Type B pancreatic cell (in vitro differentiated cells): ENCODE measurements around the gene ITGA8. TPM values are rescaled to one million over a fixed set of nuclear protein-coding genes. Genes with fewer than 3 reads are reported as not detected.

Experiments
- DNase-seq: peaks from one replicate; pipeline ENCODE4 v3.0.0; 2021; ENCODE audit warnings: mixed read lengths; ENCODE audit not compliant: unreplicated experiment; ENCODE audit errors: extremely low spot score
- H3K27ac Mint-ChIP-seq: 2 replicates; pipeline ENCODE4 v1.8.0; 2021; ENCODE audit warnings: mild to moderate bottlenecking, mixed read lengths
- H3K27me3 Mint-ChIP-seq: 2 replicates; pipeline ENCODE4 v1.8.0; 2021; ENCODE audit warnings: mixed read lengths
- H3K36me3 Mint-ChIP-seq: 2 replicates; pipeline ENCODE4 v1.8.0; 2021; ENCODE audit warnings: mixed read lengths
- H3K4me1 Mint-ChIP-seq: one replicate; pipeline ENCODE4 v1.8.0; 2021; ENCODE audit warnings: mixed read lengths; ENCODE audit not compliant: unreplicated experiment
- H3K4me3 Mint-ChIP-seq: 2 replicates; pipeline ENCODE4 v1.8.0; 2021; ENCODE audit warnings: mild to moderate bottlenecking, mixed read lengths
- H3K9me3 Mint-ChIP-seq: 2 replicates; pipeline ENCODE4 v1.8.0; 2021; ENCODE audit warnings: mixed read lengths
- total RNA-seq: library from RNA; stranded (reverse); gene quantifications from 2 replicates; pipeline ENCODE4 v1.2.1, GENCODE V29; 2021; ENCODE audit warnings: low replicate concordance
- TF ChIP-seq, protein P1 (sequence below): fragments of 200-600 bp; sonication (generic); conservative IDR thresholded peaks from 2 replicates; pipeline ENCODE4 v1.5.0; 2021; ENCODE audit warnings: antibody characterized with exemption, mild to moderate bottlenecking

Gene ITGA8
- total RNA-seq, 1 donor from 2014 or later: 10.1 TPM

DNA sequence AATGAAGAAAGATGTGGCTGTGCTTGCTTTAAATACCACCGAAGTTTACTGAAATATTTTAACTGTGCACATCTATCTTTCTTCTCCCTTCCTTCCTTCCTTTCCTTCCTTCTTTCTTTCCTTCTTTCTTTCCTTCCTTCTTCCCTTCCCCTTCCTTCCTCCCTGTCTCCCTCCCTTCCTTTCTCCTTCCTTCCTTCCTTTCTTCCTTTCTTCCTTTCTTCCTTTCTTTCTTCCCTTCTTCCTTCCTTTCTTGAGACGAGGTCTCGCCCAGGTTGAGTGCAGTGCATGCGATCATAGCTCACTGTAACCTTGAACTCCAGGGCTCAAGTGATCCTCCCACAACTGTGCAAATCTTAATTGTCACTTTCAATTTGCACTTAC is 190.9 kb downstream of the ITGA8 start:
- DNase-seq: no peak
- Mint-ChIP-seq H3K4me3 (no peak overlapping the region), H3K27ac (no peak overlapping the region)

GRCh38 chr10:15526754-15527153 is 193.0 kb downstream of the ITGA8 start:
- Mint-ChIP-seq H3K9me3 (peaks cover 4% of the 10 kb centered on the region), H3K27ac (no peak overlapping the region), H3K4me1 (peaks cover 3% of the 10 kb centered on the region), H3K36me3 (no peaks in the 10 kb centered on the region), H3K27me3 (peaks cover 7% of the 10 kb centered on the region), H3K4me3 (no peak overlapping the region)
- TF ChIP-seq, protein P1, sequence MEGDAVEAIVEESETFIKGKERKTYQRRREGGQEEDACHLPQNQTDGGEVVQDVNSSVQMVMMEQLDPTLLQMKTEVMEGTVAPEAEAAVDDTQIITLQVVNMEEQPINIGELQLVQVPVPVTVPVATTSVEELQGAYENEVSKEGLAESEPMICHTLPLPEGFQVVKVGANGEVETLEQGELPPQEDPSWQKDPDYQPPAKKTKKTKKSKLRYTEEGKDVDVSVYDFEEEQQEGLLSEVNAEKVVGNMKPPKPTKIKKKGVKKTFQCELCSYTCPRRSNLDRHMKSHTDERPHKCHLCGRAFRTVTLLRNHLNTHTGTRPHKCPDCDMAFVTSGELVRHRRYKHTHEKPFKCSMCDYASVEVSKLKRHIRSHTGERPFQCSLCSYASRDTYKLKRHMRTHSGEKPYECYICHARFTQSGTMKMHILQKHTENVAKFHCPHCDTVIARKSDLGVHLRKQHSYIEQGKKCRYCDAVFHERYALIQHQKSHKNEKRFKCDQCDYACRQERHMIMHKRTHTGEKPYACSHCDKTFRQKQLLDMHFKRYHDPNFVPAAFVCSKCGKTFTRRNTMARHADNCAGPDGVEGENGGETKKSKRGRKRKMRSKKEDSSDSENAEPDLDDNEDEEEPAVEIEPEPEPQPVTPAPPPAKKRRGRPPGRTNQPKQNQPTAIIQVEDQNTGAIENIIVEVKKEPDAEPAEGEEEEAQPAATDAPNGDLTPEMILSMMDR: no peak
- DNase-seq: no peak

More for the DNA sequence above, 190.9 kb downstream of the ITGA8 start:
- TF ChIP-seq, protein P1: no peak
- Mint-ChIP-seq H3K9me3 (peaks cover 4% of the 10 kb centered on the region), H3K4me1 (peaks cover 3% of the 10 kb centered on the region), H3K27me3 (peaks cover 6% of the 10 kb centered on the region), H3K36me3 (no peaks in the 10 kb centered on the region)

DNA sequence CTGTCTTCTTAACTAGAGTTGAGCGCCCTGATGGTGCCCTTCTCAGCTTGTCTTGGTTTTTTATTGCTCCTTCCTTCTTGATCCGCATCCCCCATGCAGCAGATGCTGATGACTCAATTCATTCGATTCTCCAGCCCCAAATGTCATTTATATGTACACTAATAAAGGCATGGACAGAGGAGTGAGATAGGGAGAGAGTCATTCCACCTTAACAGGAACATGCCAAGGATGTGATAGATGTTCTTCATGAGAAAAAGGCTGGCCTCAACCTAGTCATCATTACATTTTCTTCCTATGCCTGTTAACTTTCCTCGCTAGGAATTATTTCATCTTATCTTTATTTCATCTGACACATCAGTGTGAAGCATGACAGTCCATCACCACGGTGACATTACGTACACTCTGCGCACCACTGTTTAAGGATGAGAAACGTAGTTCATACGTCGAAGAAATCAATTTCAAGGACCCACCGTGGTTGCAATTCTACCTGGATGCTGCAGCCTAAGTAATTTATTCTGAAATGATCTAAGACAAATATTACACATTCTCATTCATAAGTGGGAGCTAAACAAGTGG is 198.3 kb downstream of the ITGA8 start:
- TF ChIP-seq, protein P1: no peak
- Mint-ChIP-seq H3K27me3 (peaks cover 3% of the 10 kb centered on the region), H3K4me1 (no peaks in the 10 kb centered on the region), H3K36me3 (no peaks in the 10 kb centered on the region), H3K4me3 (no peak overlapping the region), H3K27ac (no peak overlapping the region), H3K9me3 (peaks cover 7% of the 10 kb centered on the region)
- no peak for DNase-seq

GRCh38 chr10:15518250-15518649 is 201.5 kb downstream of the ITGA8 start:
- Mint-ChIP-seq H3K4me3 (no peak overlapping the region), H3K36me3 (no peaks in the 10 kb centered on the region), H3K9me3 (peaks cover 3% of the 10 kb centered on the region), H3K4me1 (no peaks in the 10 kb centered on the region), H3K27ac (no peak overlapping the region), H3K27me3 (peaks cover 3% of the 10 kb centered on the region)
- TF ChIP-seq, protein P1: no peak
- no peak for DNase-seq

DNA sequence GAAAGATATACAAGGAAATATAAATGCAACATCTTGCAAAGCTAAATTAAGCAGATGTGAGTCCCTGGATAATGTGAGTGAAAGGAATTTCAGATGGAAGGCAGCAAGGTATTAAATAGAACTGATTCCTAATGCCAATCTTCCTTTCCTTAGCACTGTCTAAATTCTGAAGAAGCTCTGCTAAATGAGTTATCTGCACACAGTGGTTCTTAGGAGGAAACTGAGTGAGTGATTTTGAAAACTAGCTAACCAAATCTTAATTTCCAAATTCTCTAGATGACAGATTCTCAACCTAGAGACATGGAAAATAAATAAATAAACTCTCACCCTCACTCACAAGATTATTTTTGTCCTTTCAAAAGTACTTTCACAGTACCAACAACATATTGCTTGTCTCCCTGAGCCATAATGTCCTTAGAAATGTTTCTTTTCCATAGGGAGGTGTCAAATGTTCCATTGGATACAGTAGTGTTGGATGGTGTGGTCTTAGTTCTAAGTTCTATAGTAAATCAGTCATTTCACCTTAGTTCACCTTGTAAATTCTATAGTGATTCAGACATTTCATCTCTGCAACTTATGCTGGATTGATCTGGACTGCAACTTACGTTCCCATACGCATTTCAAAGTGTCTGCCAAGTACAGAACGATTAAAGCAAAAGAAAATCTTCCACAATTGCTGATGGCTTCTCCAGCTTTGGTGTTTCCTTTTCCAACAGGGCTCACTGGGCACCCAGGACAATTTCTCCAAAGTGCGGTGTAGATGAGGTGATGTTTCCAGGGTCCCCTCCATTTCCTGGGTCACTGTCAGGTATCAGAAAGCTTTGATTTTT is 203.3 kb downstream of the ITGA8 start:
- no peaks in the 10 kb centered on the region for H3K36me3 Mint-ChIP-seq
- TF ChIP-seq, protein P1: no peak
- H3K4me1 Mint-ChIP-seq: no peaks in the 10 kb centered on the region
- peaks cover 3% of the 10 kb centered on the region for H3K9me3 Mint-ChIP-seq
- DNase-seq: no peak
- no peak overlapping the region for H3K4me3 Mint-ChIP-seq
- no peak overlapping the region for H3K27ac Mint-ChIP-seq
- H3K27me3 Mint-ChIP-seq: peaks cover 4% of the 10 kb centered on the region
